Stimulated activated CD4-positive, alpha-beta T cell treated with anti-CD3 and anti-CD28 coated beads, Interleukin-1b, Interleukin-23, amount 100 ng/mL, for 48 hours (primary cell): ENCODE measurements around the gene WFDC1.
A peak's percentile ranks its signal among the peaks of the same experiment; 100 is the strongest.

Experiments used
- DNase-seq: peaks from one replicate; pipeline ENCODE4 v3.0.0-alpha.2; 2020

The WFDC1 gene

GRCh38 chr16:84274515-84274914 lies 20.2 kb upstream of the WFDC1 start:
- no peak for DNase-seq

DNA sequence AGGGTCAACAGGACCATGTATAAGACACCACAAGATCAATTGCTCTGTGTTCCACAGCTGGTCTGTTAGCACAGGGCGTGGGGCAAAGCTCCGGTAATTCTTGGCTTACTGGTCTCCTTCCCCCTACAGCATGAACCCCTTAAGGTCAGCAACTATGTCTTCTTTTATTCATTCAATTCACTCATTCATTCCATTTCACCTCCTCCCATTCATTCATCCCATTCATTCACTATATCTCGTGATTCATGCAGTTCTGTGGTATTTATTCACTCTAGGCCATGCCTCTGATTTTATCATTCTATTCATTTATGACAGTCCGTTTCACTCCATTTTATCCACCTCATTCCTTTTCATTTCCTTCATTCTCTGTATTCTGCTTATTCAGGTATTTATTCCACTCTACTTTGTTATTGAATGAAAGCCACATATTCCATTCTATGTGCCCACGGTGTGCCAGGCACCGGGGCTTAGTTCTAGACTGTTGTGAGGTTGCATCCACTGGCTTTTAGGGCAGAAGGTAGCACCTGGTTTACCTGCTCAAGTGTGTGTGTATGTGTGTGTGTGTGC lies 19.0 kb upstream of the WFDC1 start:
- no peak for DNase-seq

- DNase-seq: peak; percentile 68
These were observed 17.3 kb upstream of the WFDC1 start for GRCh38 chr16:84277244-84277823.

DNA sequence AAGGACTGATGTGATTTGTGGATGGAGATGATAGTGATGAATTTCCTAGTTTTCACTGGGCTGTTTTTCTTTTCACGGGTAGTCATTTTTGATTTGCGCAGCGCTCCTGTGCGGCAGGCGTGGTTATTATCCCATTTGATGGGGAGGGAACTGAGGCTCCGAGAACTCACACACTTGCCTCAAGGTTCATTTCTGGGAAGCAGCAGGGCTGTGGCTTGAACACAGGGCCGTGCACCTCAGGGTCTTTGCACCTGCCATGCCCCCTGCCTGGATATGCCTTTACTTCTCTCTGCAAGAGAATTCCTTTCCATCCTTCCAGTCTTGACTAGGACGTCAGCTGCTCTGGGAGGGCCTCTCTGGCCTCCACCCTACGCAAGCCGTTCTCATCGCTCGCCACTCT lies 16.3 kb upstream of the WFDC1 start:
- DNase-seq: no peak

- DNase-seq: no peak
These were observed 15.7 kb upstream of the WFDC1 start for GRCh38 chr16:84278968-84279367.

DNA sequence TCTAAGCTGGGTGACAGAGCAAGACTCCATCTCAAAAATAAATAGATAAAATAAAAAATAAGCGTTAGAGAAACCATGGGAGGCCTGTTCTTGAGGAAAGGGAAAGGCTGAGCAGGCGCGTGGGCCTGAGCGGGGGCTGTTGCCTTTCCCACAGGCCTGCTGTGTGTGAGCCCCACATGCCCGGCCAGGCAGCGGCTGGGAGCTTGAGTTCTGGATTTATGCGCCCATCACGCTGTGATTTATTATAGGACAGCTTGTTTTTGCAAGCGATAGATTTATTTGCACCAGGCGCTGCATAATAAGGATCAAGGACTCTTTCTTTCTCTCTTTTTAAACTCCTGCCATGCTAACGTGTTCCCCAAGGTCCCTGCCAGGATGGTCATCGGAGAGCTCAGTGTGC lies 14.8 kb upstream of the WFDC1 start:
- no peak for DNase-seq

DNA sequence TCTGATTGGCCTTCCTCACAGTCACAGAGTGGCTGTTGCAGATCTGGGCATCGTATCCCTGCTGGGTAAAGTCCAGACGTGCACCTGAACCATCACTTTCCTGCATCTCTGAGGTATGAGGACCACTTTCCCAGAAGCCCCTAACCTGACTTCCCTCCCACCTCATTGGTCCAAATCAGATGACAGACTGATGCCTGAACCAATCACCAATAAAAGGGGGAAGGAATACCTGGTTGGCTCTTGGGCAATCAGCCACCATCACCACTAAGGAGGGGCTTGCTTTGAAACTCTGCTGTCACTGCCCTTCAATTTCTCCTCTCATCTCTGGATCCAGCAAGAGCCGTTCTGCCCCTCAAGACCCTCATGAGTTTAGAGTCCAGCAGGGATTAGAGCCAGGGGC lies 13.6 kb upstream of the WFDC1 start:
- DNase-seq: no peak

- DNase-seq: no peak
These were observed 12.1 kb upstream of the WFDC1 start for GRCh38 chr16:84282533-84282932.

GRCh38 chr16:84283314-84284153 lies 11.1 kb upstream of the WFDC1 start:
- DNase-seq: no peak

DNA sequence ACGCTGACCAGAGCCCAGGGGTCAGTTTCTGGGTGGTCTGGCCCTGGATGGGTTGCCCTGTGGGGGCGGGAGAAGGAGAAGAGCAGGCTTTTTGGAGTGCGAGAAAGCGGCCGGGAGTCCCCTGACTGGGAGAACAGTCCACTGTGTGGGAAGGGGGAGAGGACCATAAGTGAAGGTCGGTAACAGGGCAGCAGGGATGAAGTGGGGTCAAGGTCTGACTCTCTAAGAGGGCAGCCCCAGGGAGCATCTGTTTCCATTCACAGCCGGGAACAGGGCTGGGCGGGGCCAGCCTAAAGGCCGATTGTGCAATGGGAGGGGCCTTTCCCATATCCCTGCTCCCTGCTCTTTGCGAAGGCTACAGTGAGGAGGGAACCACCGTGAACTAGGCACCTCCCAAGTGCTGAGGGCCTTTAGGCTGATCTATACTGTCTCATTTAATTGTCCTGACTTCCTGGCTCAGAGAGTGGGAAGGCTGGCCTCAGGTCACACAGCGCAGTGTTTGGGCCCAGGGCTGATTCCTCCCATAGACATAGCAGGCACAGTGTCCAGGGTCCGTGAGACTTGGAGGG lies 10.4 kb upstream of the WFDC1 start:
- DNase-seq: no peak

- no peak for DNase-seq
These were observed 8.0 kb upstream of the WFDC1 start for GRCh38 chr16:84286578-84287240.

DNA sequence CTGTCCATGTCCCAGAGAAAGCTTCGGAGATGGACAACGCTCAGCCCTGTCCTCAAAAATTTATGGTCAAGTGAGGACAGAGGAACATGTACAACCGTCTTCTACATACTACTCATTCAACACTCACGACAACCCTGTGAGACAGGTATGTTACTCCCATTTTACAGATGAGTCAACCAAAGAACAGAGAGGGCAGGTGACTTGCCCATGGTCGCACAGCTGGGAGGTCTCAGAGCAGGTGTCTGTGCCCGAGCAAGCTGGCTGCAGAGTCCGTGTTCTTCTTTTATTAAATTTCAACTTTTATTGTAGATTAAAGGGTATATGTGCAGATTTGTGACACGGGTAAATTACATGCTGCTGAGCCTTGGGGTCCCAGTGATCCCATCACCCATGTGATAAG lies 5.8 kb upstream of the WFDC1 start:
- DNase-seq: no peak

- no peak for DNase-seq
These were observed 3.5 kb upstream of the WFDC1 start for GRCh38 chr16:84291226-84291625.

DNA sequence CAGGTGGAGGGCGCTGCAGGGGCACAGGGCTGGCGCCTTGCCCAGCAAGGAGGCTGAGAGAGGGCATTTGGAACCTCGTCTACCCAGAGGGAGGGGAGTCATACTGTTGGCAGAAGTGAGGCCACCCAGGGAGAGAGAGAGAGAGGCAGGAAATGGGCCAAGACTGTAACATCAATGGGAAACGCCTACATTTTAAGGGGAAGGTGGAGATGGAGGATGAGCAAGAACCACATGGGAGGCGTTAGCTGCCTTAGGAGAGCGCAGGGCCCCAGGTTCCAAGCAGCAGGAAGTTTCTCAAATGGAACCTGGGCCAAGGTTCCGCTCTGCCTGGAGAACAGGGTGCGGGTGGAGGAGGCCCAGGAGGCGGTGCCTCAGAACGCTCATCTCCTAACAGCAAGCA lies 2.7 kb upstream of the WFDC1 start:
- no peak for DNase-seq

DNA sequence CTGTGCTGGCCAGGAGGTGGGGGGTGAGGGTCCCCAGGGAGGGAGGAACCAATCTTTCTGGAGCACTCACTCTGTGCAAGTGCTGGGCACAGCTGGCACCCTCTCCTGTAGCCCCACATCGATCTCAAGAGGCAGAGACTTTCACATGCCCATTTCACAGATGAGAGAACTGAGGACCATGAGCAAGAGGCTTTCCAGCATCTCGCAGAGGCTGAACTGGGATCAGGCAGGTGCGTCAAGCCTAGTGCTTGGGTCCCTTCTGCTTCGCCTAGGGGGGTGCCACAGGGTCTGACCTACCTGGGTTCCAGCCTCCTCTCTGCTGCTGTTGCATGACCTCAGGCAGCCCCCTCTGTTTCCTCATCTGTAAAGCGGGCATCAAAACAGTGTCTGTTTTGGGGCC lies 1.3 kb upstream of the WFDC1 start:
- DNase-seq: no peak

DNA sequence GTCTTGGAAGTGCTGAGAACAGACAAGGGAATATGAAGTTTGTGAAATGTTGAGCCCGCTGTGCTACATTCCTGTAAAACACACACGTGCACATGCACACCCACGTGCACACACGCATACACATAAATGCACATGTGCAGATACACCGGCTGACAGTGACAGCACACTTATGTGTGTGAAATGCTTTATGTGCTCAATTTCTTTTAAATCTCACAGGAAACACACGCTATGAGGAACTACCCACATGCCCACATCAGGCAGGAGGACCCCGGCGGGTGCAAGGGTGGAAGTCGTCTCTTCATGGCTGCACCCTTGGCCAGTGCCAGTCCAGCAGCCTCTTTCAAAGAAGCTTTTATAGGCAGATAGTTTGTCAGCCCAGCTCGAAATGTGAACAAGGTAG lies 561 bp upstream of the WFDC1 start:
- DNase-seq: no peak

GRCh38 chr16:84295203-84295860 lies 654 bp downstream of the WFDC1 start:
- DNase-seq: no peak

DNA sequence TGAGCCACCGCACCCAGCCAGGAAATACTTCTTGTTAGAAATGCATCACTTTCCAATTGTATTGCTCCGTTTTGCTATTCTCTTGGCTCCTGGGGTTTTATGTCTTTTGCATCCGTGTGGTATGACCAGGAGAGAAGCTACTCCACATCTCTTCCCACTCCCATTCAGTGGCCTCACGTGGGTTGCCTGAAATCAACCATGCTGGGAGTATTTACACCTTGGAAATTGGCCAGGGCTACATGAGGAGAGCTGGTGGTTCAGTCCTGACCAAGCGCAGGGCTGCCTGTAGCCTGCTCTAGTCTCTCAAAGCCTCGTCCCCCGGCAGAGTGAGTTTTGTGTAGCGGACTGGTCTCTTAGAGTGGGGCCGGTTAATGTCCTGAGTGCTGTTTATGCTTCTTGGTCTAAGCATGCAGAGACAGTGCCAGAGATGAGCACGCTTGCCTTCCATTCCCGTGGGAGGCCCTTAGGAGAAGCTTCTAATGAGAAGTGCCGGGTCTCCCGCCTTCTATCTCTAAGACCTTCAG lies 3.8 kb downstream of the WFDC1 start:
- no peak for DNase-seq

DNA sequence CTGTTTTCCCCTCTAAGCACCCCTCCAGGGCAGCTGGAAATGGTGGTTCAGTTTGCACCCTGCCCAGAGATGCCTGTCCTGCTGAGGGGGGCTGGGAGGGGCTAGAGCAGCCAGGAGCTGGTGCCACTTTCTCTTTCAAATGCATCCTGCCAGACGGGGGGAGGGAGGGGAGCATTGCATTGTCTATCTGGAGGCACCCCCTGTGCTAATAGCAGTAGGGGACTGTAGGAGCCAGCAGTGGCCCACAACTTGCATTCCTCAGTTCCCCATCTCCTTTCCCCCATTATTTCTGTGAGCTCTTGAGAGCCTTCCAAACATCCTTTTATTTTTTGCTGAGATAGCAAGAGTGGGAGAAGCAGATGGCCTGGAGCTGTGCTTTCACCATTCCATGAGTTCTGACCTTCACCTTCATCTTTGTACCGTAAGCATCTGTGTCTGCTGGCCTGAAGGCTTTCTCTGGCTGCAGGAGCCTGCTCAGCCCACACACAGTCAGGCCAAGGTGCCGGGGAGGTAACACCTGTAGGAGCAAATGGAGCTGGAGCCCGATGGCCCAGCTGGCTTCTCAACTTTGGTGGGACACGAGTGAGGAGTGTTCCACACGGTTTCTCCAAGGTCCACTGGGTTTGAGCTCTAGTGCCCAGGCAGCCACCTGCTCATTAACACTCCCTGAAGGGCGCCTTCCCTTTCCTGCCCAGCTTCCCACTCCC lies 5.2 kb downstream of the WFDC1 start:
- no peak for DNase-seq

- DNase-seq: no peak
These were observed 7.7 kb downstream of the WFDC1 start for GRCh38 chr16:84302111-84302954.

DNA sequence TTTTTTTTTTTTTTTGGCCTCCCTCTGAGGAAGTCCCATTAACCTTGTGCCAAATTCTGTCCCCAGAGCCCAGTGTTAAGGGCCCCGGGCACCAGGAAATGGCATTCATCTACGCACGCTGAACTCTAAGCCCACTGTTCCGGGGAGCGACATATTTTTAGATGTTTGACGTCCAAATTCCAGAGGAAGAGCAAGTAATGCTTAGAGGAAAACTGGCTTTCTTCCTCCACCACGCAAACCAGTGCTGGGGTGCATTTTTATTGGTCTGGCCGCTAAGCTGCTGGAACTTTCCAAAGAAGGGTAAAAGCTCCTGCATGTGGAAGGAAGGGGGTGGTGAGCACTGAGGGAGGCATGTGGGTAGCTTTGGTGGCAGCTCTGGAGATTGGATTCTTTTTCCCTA lies 8.3 kb downstream of the WFDC1 start:
- no peak for DNase-seq
